ENCODE data around the gene ALOX15B. TPM values are rescaled to one million over a fixed set of nuclear protein-coding genes. Genes with fewer than 3 reads are reported as not detected.
A peak's percentile ranks its signal among the peaks of the same experiment; 100 is the strongest.
"Not testable (repeated sequence)": the region's sequence is repeated elsewhere in the genome, so short reads cannot be mapped to it uniquely, and the experiment has no call there.

ALOX15B gene
- total RNA-seq, 2 donors from 2014 or later, result 0.48 to 3.3 TPM

- DNase-seq (ENCODE audit: low spot score), result no peak
- intact Hi-C loops (cut with DNase I), result no loop called here
Observed at GRCh38 chr17:8007836-8008235, 31.0 kb upstream of the ALOX15B start.

DNA sequence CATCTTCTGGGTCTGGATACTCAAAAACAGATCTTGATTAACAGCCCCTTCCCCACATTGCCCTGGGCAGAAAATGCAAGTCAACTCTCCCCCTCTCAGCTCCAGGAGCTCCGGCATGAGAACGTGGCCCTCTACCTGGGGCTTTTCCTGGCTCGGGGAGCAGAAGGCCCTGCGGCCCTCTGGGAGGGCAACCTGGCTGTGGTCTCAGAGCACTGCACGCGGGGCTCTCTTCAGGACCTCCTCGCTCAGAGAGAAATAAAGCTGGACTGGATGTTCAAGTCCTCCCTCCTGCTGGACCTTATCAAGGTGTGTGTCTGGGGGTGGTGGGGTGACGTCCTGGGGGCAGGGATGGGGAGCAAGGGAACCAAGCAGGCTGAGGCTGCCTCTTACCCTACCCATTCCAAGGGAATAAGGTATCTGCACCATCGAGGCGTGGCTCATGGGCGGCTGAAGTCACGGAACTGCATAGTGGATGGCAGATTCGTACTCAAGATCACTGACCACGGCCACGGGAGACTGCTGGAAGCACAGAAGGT is 26.7 kb upstream of the ALOX15B start:
- intact Hi-C loops (cut with DNase I), result no loop called here

GRCh38 chr17:8012996-8013640 is 25.7 kb upstream of the ALOX15B start:
- peak; percentile 46 for DNase-seq (ENCODE audit: low spot score)
- intact Hi-C loops (cut with DNase I), result no loop called here

More for the DNA sequence above, 26.7 kb upstream of the ALOX15B start:
- DNase-seq (ENCODE audit: low spot score), result peak; percentile 62

DNA sequence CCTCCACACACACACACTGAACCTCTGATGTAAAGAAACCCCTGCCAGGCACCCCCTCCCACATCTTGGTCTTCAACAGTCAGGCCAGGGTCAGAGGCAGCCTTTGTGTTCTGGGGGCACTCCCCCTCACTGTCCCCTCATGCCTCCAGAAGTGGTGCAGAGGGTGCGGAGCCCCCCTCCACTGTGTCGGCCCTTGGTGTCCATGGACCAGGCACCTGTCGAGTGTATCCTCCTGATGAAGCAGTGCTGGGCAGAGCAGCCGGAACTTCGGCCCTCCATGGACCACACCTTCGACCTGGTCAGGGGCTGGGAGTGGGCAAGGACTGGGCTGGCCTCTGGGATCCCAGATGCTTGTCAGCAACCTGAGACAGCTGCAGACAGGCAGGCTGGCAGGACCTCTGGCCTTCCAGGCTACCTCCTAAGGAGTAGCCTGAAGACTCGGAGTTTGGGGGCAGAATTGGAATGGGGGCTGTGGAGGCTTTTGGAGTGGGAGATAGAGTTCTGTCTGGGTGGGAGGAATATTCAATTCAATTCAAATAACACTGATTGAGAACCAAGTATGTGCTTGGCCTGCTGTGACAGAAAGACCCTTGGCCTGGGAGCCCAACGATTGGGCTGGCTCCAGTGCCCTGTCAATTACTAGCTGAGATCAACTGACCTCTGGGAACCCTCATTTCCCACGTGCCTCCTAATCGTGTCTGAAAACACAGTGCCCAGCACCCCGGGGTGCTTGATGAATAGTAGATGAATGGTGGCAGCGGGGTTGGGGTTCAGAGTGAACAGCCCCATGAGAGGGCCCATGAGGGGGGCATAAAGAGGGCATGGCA is 24.9 kb upstream of the ALOX15B start:
- intact Hi-C loops (cut with DNase I), result no loop called here
- DNase-seq (ENCODE audit: low spot score), result peak; percentile 61

DNA sequence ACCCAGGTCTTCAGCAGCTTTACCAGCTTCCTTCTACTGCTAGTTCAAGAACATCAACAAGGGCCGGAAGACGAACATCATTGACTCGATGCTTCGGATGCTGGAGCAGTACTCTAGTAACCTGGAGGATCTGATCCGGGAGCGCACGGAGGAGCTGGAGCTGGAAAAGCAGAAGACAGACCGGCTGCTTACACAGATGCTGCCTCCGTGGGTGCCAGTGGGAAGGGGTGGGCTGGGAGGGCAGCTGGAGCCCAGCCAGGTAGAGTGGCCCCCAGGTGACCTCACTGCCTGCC is 24.4 kb upstream of the ALOX15B start:
- DNase-seq (ENCODE audit: low spot score), result peak; percentile 42
- intact Hi-C loops (cut with DNase I), result no loop called here

- peak; percentile 79 for DNase-seq (ENCODE audit: low spot score)
- intact Hi-C loops (cut with DNase I), result no loop called here
Observed at GRCh38 chr17:8015236-8015956, 23.5 kb upstream of the ALOX15B start.

- intact Hi-C loops (cut with DNase I), result no loop called here
- peak; percentile 82 for DNase-seq (ENCODE audit: low spot score)
Observed at GRCh38 chr17:8015957-8016631, 22.8 kb upstream of the ALOX15B start.

DNA sequence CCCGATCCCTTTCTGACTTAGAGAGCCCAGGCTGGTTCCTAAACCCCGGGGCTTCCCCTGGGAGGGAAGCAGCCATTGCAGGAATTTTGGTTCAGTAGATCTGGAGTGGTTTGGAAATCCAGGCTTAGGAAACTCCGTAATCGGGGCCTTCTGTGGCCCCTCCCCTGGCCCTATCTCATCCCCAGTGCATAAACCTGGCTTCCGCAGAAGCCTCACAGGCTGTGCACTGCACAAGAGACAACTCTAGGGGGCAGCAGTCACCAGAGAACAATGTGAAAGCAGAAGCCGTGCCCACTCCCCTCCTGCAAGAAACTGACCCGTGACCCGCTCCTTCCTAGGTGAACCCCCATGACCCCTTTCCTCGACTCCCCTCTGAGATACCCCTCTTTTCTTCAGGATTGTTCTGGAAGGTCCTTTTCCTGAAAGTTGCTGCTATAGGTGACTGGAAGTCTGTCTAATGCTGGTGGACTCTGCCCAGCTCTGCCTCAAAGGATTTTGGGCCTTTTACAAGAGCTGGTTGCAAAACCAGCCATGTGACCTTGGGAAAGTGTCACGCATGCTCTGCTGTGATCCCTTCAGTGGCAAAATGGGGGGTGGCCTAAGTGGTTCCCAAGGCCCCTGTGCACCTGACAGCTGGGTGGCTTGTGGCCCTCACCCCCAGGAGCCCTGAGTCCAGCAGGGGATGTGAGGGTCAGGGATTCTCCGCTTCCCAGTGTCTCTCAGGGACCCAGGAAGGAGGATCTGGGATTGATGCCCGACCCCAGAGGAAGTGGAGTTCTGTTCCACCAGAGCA is 22.0 kb upstream of the ALOX15B start:
- intact Hi-C loops (cut with DNase I), result no loop called here
- peak; percentile 82 for DNase-seq (ENCODE audit: low spot score)

- peak; percentile 5 for DNase-seq (ENCODE audit: low spot score)
- intact Hi-C loops (cut with DNase I), result no loop called here
Observed at GRCh38 chr17:8018436-8018835, 20.4 kb upstream of the ALOX15B start.

DNA sequence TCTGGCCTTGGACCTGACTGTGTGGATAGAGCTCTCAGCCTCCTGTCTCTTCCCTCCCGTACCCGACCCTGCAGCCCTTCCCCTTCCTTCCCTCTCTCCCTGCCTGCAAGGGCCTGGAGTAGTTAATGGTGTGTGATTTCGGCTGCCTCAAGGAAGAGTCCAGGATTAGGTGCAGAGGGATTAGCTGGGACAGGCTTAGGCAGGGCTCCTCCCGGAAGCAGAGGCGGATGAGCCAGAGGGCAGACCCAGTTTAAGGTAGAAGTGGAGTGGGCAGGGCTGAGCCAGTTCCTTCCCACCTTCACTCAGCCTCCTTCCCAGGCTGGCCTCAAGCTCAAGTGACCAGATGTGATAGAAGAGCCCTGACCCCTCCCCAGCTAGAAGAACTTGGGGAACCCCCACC is 19.7 kb upstream of the ALOX15B start:
- no peak for DNase-seq (ENCODE audit: low spot score)
- intact Hi-C loops (cut with DNase I), result no loop called here

DNA sequence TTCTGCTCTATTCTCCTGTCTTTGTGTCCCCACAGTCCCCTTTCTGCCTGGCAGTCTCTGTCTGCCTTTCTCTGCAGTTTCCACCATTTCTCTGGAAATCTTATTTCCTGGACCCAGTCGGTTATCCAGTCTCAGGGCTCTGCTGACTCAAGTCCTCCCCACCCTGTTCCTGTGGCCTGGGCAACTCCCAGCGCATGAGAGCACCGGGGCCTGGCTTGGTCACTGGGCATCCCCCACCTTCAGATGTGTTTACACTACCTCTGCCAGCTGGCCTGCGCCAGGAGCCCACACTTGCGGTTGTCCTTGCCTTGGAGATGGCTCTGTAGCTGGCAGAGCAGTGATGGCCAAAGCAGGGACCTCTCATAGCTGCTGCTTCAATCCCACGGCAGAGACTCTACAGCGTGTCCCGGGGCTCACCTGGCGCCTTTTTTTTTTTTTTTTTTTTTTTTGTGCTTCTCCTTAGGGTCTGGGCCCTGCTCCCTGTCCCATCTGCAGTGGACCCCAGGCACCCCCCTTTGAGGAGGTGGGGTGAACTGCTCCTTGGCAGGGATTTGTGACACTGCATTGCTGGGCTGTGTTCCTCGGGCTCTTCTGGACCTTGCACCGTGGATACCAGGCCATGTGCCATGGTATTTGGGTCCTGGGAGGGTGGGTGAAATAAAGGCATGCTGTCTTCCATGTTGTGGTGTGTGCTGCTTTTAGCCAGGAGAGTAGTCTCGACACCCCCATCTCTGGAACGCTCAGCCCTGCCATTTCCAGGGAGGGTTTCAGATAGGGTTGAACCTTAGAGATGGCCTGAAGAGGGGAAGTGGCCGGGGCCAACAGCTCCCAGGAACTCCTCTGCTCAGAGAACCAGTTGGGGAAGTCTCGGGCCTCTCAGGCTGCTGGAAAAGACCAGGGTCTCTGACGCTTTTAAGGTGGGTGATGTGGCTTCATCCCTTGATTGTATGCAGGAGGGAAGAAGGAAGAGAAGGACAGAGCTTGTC is 18.9 kb upstream of the ALOX15B start:
- DNase-seq (ENCODE audit: low spot score), result no peak

GRCh38 chr17:8020776-8021564 is 17.9 kb upstream of the ALOX15B start:
- peak; percentile 25 for DNase-seq (ENCODE audit: low spot score)
- intact Hi-C loops (cut with DNase I), result no loop called here

More for the DNA sequence above, 18.9 kb upstream of the ALOX15B start:
- intact Hi-C loops (cut with DNase I), result no loop called here

GRCh38 chr17:8021565-8022359 is 17.1 kb upstream of the ALOX15B start:
- no peak for DNase-seq (ENCODE audit: low spot score)
- intact Hi-C loops (cut with DNase I), result no loop called here

DNA sequence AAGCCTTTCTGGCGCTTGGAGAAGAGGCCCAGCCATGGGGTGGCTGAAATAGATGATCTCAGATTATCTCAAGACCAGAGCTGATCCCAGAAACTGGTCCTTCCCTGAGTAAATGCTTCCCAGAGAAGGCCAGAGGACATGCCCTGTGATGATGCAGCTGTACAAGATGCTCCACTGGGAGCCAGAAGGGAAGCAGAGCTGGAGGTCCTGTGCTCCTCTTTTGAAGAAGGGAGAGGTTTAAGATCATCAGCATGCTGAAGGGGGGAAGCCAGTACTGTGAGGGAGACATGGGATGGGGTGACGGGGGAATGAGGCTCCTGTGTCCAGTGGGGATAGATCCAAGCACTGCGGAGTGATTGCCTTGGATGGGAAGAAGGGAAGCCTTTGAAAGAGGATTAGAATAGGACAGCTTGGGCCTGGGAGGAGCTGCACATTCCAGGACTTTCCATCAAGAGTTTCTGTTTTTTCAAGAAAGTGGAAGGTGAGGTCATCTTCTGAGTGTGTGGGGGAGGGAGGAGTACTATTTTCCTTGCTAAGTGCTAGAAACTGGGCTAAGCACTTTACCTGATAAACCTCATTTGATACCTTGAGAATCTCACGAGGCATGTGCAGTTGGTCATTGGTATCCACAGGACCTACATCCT is 16.4 kb upstream of the ALOX15B start:
- DNase-seq (ENCODE audit: low spot score), result no peak
- intact Hi-C loops (cut with DNase I), result no loop called here

DNA sequence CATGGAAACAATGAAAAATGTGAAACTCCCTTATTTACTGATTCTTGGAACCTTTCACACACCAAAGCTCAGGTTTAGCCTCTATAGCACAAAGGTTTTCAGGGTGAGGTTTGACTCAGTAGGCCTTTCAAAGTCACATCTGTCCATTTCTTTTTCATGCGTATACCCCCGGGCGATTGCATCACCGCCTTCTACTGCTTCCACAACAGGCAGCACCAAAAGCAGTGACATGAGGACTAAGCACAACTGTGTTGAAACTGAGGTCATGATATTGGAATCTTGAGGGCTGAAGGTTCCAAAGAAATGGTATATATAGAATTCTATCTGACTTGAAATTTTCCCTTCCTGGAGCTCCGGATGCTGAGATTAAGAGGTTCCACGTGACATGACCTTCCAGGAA is 14.7 kb upstream of the ALOX15B start:
- peak; percentile 24 for DNase-seq (ENCODE audit: low spot score)
- intact Hi-C loops (cut with DNase I), result not testable (repeated sequence)

All from posterior vena cava (tissue), 2 donors.